Pancreas (tissue), 10 donors: ENCODE measurements around the gene MZT2A. TPM values are rescaled to one million over a fixed set of nuclear protein-coding genes. Genes with fewer than 3 reads are reported as not detected.
A peak's percentile ranks its signal among the peaks of the same experiment; 100 is the strongest.
"Not testable (repeated sequence)": the region's sequence is repeated elsewhere in the genome, so short reads cannot be mapped to it uniquely, and the experiment has no call there.

Experiments
- ATAC-seq, 4 donors: fragments of 200-7000 bp; cut with Tn5 transposase; one replicate each; pipeline versions ENCODE4 v1.8.0 to v1.9.1; 2020; ENCODE audit warnings: mild to moderate bottlenecking in 4 of 4, moderate library complexity in 4 of 4
- DNase-seq, 6 donors: peaks; one replicate each; pipeline ENCODE4 v3.0.0-alpha.2; 2020
- FAIRE-seq: peaks from 2 replicates; lab custom pipeline; 2012; peaks lifted over from hg19 to GRCh38; lab: Jason Lieb, UNC
- H3K27ac ChIP-seq, 4 donors: fragments of 200-600 bp; sonication (generic); 1 replicate in 3 of 4; 2 replicates in 1 of 4; pipeline versions ENCODE4 v1.5.0 to v1.8.0; 2020
- H3K27me3 ChIP-seq, 4 donors: fragments of 200-600 bp; one replicate each; pipeline ENCODE4 v1.8.0; 2021
- H3K36me3 ChIP-seq, 3 donors: fragments of 200-600 bp; sonication (generic) in 1 of 3; one replicate each; pipeline versions ENCODE4 v1.5.0 to v1.8.0; 2020 to 2021
- H3K4me1 ChIP-seq, 3 donors: fragments of 200-600 bp; one replicate each; pipeline ENCODE4 v1.8.0; 2021
- H3K4me3 ChIP-seq, 4 donors: fragments of 200-600 bp; sonication (generic) in 2 of 4; one replicate each; pipeline versions ENCODE4 v1.5.0 to v1.8.0; 2020 to 2021
- H3K9me3 ChIP-seq, 4 donors: fragments of 200-600 bp; one replicate each; pipeline ENCODE4 v1.8.0; 2021
- CTCF ChIP-seq, 4 donors: fragments of 200-600 bp; sonication (generic) in 3 of 4; IDR thresholded peaks; one replicate each; pipeline versions ENCODE4 v1.5.0 to v1.8.0; 2021; ENCODE audit warnings: antibody characterized with exemption in 4 of 4
- WGBS, 2 donors: extraction: QIAGEN DNeasy Blood & Tissue Kit; methylation state at CpG; one replicate each; pipeline ENCODE4 v1.1.7; 2013; 5-methylcytosine and 5-hydroxymethylcytosine counted together
- intact Hi-C, 3 donors: fragments of 100-400 bp; cut with DNase I; formaldehyde crosslinking; loops; one replicate each; pipeline versions ENCODE4 v1.11.1 to v1.14.2; 2022
- polyA plus RNA-seq, 2 donors: library from polyadenylated mRNA; stranded (reverse); fragments of 200-250 nt; gene quantifications; one replicate each; pipeline ENCODE4 v1.2.3, GENCODE V29; 2013
- total RNA-seq, 6 donors: library from RNA; stranded (reverse); fragmentation: NEBNext Ultra II Directional in 4 of 6; extraction: Animal tissue kit (Norgen Biotek cat#: 25700) in 4 of 6; gene quantifications; one replicate each; pipeline versions ENCODE4 v1.2.1 to v1.2.4, GENCODE V29; 2021 to 2023
- donor health status: healthy with polysubstance abuse.
- donor health status: DM: no; HTN: no; CAD: no; lungs with moderate emphysema.
- donor health status: DM: no; HTN: no; CAD: no.
- donor health status: control.
- donor health status: control.
- donor health status: Bipolar disorder and iron deficiency.
- donor health status: DM: yes; HTN: yes; CAD: no.
- donor health status: DM: no; HTN: no; CAD: no.
- donor health status: DM: no; HTN: no; CAD: no.
- donor health status: DM: yes; HTN: yes; CAD: no.

Gene MZT2A
- total and polyA plus RNA-seq, 8 donors: 38.7 to 106 (median 59.2) TPM

DNA sequence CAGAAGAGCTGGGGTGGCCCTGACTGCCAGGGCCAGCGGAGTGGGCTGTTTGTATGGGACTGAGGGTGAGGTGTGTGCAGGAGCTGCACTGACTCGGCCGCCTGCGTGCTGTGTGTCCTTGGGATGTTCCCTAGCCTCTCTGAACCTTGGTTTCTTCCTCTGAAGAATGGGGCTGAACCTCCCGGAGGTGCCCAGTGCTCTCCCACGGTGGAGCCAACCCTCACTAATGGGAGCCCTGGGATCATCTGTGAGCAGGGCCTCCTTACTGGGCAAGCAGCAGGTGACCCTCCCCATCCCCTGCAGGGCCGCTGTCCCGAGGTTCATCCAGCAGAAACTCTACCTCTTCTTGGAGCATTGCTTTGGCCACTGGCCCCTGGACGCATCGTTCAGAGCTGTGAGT is 23.8 kb upstream of the MZT2A start:
- Histone ChIP-seq H3K27me3 (no peaks in the 10 kb centered on the region), H3K4me1 (no peaks in the 10 kb centered on the region), H3K4me3 (no peak overlapping the region), H3K9me3 (no peaks in the 10 kb centered on the region), H3K27ac (no peak overlapping the region), H3K36me3 (peaks cover 0 to 15% (median 3%) of the 10 kb centered on the region in 3 donors)
- ATAC-seq (no peak), DNase-seq (peak in 1 of 6 donors; percentile 13), FAIRE-seq (no peak)
- intact Hi-C loops: no loop called here
- 80 to 81% methylated on average over 10 of the region's 10 CpGs for WGBS, 2 donors
- no peak for TF ChIP-seq CTCF (IDR thresholded peaks at IDR 0.05)

GRCh38 chr2:131515235-131515634 is 23.0 kb upstream of the MZT2A start:
- H3K9me3 ChIP-seq, ATAC-seq, H3K27ac ChIP-seq, H3K27me3 ChIP-seq, H3K4me3 ChIP-seq, intact Hi-C loops, FAIRE-seq, H3K4me1 ChIP-seq: not testable (repeated sequence)
- DNase-seq: peak in 1 of 6 donors; percentile 55
- peaks cover 0 to 13% (median under 1%) of the 10 kb centered on the region in 3 donors for H3K36me3 ChIP-seq
- 91% methylated on average over 12 to 14 of the region's 14 CpGs for WGBS, 2 donors

DNA sequence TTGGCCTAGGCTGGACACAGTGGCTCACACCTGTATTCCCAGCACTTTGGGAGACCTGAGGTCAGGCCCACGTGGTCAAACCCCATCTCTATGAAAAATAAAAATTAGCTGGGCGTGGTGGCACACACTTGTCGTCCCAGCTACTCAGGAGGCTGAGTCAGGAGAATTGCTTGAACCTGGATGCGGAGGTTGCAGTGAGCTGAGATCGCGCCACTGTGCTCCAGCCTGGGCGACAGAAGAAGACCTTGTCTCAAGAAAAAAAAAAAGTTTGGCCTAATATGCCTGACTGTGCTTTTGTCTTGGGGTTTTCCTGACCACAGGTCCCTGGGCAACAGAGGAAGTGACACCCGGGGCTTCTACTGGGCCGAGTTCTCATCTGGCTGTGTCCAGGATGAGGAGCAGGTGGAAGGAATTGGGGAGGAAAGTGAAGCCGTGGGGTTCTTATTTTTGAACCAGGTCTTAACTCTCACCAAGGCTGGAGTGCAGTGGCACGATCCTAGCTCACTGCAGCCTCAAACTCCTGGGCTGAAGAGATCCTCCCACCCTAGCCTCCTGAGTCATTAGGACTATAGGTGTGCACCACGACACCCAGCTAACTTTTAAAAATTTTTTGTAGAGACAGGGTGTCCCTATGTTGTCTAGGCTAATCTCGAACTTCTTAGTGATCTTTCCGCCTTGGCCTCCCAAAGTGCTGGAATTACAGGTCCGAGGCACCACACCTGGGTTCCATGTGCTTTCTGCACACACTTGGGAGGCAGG is 22.4 kb upstream of the MZT2A start:
- FAIRE-seq, ATAC-seq, intact Hi-C loops, H3K27me3 ChIP-seq, H3K4me3 ChIP-seq, DNase-seq, H3K4me1 ChIP-seq, H3K36me3 ChIP-seq, H3K27ac ChIP-seq, H3K9me3 ChIP-seq: not testable (repeated sequence)
- 81 to 84% methylated on average over 15 of the region's 15 CpGs for WGBS, 2 donors

GRCh38 chr2:131511969-131512870 is 20.0 kb upstream of the MZT2A start:
- H3K27ac ChIP-seq, H3K9me3 ChIP-seq, intact Hi-C loops, H3K4me3 ChIP-seq, FAIRE-seq, H3K4me1 ChIP-seq, ATAC-seq, H3K27me3 ChIP-seq: not testable (repeated sequence)
- peak in 1 of 6 donors; percentile 58 for DNase-seq
- WGBS, 2 donors: 78 to 79% methylated on average over 14 to 15 of the region's 17 CpGs
- peaks cover 0 to 23% (median 8%) of the 10 kb centered on the region in 3 donors for H3K36me3 ChIP-seq

DNA sequence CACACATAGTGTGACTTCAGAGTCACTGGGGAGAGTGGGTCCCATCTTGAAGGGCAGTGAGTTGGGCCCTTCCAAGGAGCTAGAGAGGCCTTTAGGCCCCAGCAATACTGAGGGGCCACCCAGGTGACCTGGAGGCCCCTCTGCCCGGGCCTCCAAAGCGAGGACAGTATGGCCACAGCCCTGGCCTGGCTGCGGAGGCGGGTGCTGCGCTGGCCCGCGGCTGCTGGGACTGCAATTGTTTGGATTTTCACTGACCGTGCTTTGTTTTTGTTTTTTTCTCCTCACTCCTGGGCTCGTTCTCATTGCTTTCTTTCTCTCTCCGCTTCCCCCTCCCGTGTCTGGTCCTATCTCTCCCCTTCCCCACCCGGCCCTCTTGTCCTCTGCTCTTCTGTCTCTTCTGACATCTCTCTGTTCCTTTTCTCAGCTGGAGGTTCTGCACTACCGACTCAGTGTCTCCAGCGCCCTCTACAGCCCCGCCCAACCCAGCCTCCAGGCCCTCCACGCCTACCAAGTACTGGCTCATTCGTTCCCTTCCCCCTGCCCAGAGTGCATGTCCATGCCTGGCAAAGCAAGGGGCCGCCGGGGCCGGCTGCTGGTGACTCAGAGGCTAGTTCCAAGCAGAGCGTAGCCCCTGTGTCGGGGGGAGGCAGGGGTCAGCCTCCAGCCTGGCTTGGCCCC is 19.2 kb upstream of the MZT2A start:
- peak in 1 of 6 donors; percentile 58 for DNase-seq
- WGBS, 2 donors: 89 to 91% methylated on average over 22 of the region's 22 CpGs
- ATAC-seq, H3K4me3 ChIP-seq, H3K27me3 ChIP-seq, H3K27ac ChIP-seq, FAIRE-seq, intact Hi-C loops, H3K4me1 ChIP-seq, H3K9me3 ChIP-seq: not testable (repeated sequence)
- H3K36me3 ChIP-seq: peaks cover 0 to 30% (median 12%) of the 10 kb centered on the region in 3 donors

- Histone ChIP-seq H3K27ac (no peak overlapping the region), H3K9me3 (no peaks in the 10 kb centered on the region), H3K27me3 (no peaks in the 10 kb centered on the region), H3K4me1 (no peaks in the 10 kb centered on the region), H3K36me3 (peaks cover 0 to 38% (median 14%) of the 10 kb centered on the region in 3 donors), H3K4me3 (no peak overlapping the region)
- intact Hi-C loops: no loop called here
- FAIRE-seq (no peak), ATAC-seq (no peak), DNase-seq (no peak)
- WGBS, 2 donors: 83 to 86% methylated on average over 9 of the region's 9 CpGs
- TF ChIP-seq CTCF (IDR thresholded peaks at IDR 0.05): no peak
Observed at GRCh38 chr2:131509615-131510014, 17.4 kb upstream of the MZT2A start.

GRCh38 chr2:131504082-131504750 is 12.0 kb upstream of the MZT2A start:
- WGBS, 2 donors: 88% methylated on average over 7 of the region's 7 CpGs
- not testable (repeated sequence) for FAIRE-seq
- H3K36me3 ChIP-seq: peaks cover 0 to 52% (median 14%) of the 10 kb centered on the region in 3 donors

DNA sequence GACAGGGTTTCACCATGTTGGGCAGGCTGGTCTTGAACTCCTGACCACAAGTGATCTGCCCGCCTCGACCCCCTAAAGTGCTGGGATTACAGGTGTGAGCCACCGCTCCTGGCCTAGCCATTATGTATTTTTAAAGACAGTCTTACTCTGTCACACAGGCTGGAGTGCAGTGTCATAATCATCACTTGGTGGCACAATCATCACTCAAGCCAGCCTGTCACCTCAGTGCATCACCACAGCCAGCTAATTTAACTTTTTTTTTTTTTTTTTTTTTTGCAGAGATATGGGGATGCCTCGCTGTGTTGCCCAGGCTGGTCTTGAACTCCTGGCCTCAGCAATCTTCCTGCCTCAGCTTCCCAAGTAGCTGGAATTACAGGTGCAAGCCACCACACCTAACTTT is 11.4 kb upstream of the MZT2A start:
- H3K36me3 ChIP-seq: peaks cover 0 to 47% (median 11%) of the 10 kb centered on the region in 3 donors
- H3K9me3 ChIP-seq, FAIRE-seq, H3K27ac ChIP-seq, ATAC-seq, DNase-seq, intact Hi-C loops, H3K4me3 ChIP-seq, H3K27me3 ChIP-seq, H3K4me1 ChIP-seq: not testable (repeated sequence)
- 95 to 97% methylated on average over 4 of the region's 4 CpGs for WGBS, 2 donors

More at GRCh38 chr2:131504082-131504750, 12.0 kb upstream of the MZT2A start:
- H3K27me3 ChIP-seq, DNase-seq, H3K4me3 ChIP-seq, H3K4me1 ChIP-seq, intact Hi-C loops, ATAC-seq, H3K27ac ChIP-seq, H3K9me3 ChIP-seq: not testable (repeated sequence)
